ENCODE results near the gene COL12A1. TPM values are rescaled to one million over a fixed set of nuclear protein-coding genes. Genes with fewer than 3 reads are reported as not detected.
"Not testable (repeated sequence)": the region's sequence is repeated elsewhere in the genome, so short reads cannot be mapped to it uniquely, and the experiment has no call there.

COL12A1 gene
- total RNA-seq, 1 donor from 2014 or later, result 1,307 TPM

- DNase-seq (ENCODE audit: low spot score), result no peak
These were observed 7.3 kb upstream of the COL12A1 start for GRCh38 chr6:75213112-75213511.

- peak; percentile 40 for DNase-seq (ENCODE audit: low spot score)
These were observed 6.2 kb upstream of the COL12A1 start for GRCh38 chr6:75211920-75212590.

DNA sequence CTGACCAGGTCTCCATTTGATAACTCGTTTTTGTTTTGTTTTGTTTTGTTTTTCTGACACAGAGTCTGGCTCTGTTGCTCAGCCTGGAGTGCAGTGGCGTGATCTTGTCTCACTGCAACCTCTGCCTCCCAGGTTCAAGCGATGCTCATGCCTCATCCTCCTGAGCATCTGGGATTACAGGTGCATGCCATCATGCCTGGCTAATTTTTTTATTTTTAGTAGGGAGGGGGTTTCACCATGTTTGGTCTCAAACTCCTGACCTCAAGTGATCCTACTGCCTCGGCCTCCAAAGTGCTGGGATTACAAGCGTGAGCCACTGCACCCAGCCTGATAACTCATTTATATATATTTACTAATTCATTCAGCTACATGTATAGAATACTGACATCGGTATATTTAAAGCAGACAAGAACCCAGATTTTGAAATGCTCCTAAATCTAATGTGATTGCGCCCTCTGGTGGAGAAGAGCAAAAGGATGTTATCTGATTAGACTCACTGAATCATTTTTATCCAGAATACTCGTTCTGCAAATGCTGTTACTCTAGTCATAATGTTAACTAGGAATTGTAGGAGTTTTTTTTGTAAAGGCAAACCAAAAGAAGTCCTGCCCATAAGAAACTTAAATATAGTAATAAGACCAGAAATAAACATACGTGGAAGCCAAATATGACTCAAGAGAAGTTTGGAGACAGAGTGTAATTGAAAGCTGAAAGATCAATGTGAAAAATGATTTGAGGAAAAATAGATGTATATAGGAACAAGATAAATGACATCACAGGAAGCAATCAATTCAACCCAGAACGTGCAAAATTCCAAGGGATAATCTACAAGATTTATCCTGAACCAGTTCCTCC lies 5.3 kb upstream of the COL12A1 start:
- peak; percentile 81 for DNase-seq (ENCODE audit: low spot score)

DNA sequence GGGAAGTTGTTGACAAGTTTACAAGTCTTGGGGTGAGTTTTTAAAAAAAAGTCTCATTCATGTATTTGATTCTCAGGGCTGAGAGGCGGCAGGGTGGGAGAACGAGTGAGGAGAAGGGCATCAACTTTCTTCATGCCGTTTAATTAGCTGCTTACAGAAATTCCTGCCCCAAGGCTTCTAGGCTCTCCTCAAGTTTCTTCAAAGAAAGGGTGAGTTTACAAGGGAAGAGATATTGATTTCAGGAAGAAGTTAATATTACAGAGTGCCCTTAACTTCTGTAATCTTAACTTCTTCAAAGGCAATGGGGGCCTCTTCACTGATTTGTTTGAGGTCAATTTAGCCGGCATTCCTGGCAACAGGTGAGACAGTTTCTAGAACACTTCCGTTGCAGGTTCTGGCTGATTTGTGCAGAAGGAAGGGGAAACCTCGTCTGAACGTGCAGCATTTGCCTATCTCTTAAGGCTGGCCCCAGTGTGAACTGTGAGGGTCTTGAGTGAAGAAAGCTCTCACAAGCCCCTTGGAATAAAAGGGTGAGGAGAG lies 3.4 kb upstream of the COL12A1 start:
- no peak for DNase-seq (ENCODE audit: low spot score)

- peak; percentile 88 for DNase-seq (ENCODE audit: low spot score)
These were observed 2.7 kb upstream of the COL12A1 start for GRCh38 chr6:75208298-75209183.

GRCh38 chr6:75206576-75207342 lies 906 bp upstream of the COL12A1 start:
- peak; percentile 61 for DNase-seq (ENCODE audit: low spot score)

- peak; percentile 61 for DNase-seq (ENCODE audit: low spot score)
These were observed 686 bp downstream of the COL12A1 start for GRCh38 chr6:75204959-75205775.

GRCh38 chr6:75204217-75204958 lies 1.5 kb downstream of the COL12A1 start:
- DNase-seq (ENCODE audit: low spot score), result peak; percentile 90

DNA sequence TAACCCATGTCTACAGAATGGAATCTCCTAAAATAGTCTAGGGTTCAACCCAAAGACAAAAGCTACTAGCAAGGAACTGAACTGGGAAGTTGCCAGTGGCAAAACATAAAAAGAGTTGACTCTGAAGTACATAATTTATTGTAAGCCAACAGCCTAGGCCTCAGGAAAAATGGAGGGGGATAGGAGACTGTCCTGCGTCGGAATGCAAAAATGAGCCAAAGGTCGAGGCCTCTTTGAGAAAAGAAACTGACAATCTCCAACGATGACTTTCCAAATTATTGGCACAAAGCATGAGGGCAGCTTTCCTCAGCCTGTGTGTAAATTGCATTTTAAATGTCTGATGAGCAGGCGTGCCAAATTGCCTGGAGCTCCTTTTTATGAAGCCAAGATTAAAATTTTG lies 2.1 kb downstream of the COL12A1 start:
- peak; percentile 39 for DNase-seq (ENCODE audit: low spot score)

- no peak for DNase-seq (ENCODE audit: low spot score)
These were observed 3.1 kb downstream of the COL12A1 start for GRCh38 chr6:75202676-75203131.

- DNase-seq (ENCODE audit: low spot score), result no peak
These were observed 3.8 kb downstream of the COL12A1 start for GRCh38 chr6:75201901-75202672.

DNA sequence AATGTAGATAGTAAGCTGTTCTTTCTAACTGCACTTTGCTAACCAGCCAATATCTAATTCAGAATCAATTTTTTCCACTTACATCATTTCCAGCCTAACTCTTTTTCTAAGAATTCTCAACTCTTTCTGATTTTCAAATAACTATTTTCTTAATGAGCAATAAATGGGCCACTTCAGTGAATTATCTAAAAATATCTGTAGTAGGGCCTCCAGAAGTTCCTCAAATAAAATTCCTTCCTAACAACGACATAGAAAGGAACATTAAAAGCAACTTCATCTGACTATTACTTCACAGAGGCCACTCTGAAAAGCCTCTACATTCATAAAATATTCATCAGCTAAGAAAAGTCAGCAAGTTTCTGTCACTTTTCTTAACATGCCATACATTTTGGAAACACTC lies 4.8 kb downstream of the COL12A1 start:
- DNase-seq (ENCODE audit: low spot score), result no peak

DNA sequence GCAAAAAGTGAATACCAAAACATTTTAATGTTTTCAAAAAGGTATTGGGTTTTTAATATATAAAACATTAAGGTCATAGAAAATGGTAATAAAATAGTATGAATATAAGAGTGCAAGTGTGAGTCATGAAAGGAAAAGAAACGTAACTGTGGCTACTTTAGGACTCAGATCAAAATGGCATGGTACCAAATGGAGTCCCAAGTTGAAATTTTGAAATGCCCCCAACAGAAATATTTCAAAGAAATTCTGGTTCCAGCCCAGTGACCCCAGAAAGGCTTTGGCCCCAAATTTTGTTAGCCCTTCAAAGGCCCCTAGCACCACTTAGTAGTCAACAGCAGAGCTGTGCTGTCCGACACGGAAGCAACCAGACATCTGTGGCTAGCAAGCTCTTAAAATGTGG lies 6.0 kb downstream of the COL12A1 start:
- no peak for DNase-seq (ENCODE audit: low spot score)

DNA sequence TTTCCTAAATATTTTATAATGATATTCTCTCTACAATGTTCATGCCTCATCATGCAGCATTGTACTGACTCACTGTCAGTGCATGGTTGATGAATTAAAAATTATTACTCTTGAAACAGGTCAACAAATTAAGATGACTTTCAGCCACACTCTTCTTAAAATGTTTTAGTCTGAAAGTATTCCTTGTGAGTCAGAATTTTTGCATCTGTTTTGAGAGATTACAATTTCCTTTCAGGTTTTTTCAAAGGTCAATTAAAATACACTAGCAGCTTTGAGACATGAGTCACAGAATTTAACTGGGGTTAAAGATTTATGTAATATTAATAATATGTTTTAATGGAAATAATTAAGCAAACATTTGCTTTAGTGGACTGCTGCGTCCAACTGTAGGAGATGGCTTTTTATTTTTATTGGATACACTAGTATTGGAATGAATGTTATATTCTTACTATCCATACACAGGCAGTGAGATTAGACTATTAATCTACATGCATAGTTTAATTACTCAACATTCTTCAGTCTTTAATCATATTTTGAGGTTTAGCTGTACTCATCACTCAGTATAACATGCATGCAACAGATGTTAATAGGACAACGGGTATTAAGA lies 9.7 kb downstream of the COL12A1 start:
- DNase-seq (ENCODE audit: low spot score), result no peak

GRCh38 chr6:75188221-75188925 lies 17.5 kb downstream of the COL12A1 start:
- no peak for DNase-seq (ENCODE audit: low spot score)

GRCh38 chr6:75186581-75186980 lies 19.3 kb downstream of the COL12A1 start:
- DNase-seq (ENCODE audit: low spot score), result not testable (repeated sequence)

DNA sequence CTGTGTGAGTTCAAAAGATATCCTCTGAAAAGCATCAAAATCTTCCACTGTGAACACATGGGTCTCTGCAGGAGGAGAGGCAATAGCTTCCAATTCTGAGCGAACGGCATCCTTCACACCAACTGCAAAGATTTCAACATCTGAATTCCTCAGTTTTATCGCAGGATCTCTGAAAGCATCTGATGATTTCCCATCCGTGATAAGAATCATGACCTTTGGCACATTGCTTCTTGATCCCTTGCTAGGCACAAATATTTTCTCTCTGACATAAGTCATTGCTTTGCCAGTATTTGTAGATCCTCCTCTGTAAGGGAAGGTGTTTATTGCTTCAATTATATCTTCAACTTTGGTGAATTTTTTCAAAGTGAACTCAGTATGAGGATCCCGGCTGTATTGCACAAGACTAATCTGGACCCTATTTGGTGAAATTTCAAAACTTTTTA lies 22.7 kb downstream of the COL12A1 start:
- peak; percentile 20 for DNase-seq (ENCODE audit: low spot score)
